Omental fat pad (tissue), 4 donors: ENCODE results near the gene TMEM107. TPM values are rescaled to one million over a fixed set of nuclear protein-coding genes. Genes with fewer than 3 reads are reported as not detected.

Source experiments
- ATAC-seq: fragments of 150-250 bp; one replicate; pipeline ENCODE4 v1.9.1; 2016; ENCODE audit warnings: mild to moderate bottlenecking, moderate library complexity; ENCODE audit not compliant: low FRiP score
- DNase-seq: peaks from one replicate; pipeline ENCODE4 v3.0.0-alpha.2; 2019; ENCODE audit warnings: low spot score
- CTCF ChIP-seq, 3 donors: fragments of 450-650 bp; IDR thresholded peaks; one replicate each; pipeline ENCODE4 v1.5.1; 2016 to 2017; ENCODE audit warnings: antibody characterized with exemption in 3 of 3, mild to moderate bottlenecking in 3 of 3, moderate library complexity in 2 of 3
- total RNA-seq, 4 donors: library from RNA; depleted of rRNA; stranded (reverse); fragments of >200 nt; gene quantifications; one replicate each; pipeline ENCODE4 v1.1.0, GENCODE V29; 2016

TMEM107 gene
- total RNA-seq, 4 donors from 2014 or later: 10.9 to 78.4 (median 34.1) TPM

GRCh38 chr17:8154608-8155155, 21.5 kb downstream of the TMEM107 start:
- DNase-seq (no peak), ATAC-seq (no peak)
- no peak for TF ChIP-seq CTCF (IDR thresholded peaks at IDR 0.05)

GRCh38 chr17:8153957-8154607, 22.1 kb downstream of the TMEM107 start:
- no peak for TF ChIP-seq CTCF (IDR thresholded peaks at IDR 0.05)
- peak; percentile 60 for ATAC-seq

GRCh38 chr17:8153525-8153956, 22.6 kb downstream of the TMEM107 start:
- DNase-seq: peak; percentile 69
- ATAC-seq: peak; percentile 8
- no peak for TF ChIP-seq CTCF (IDR thresholded peaks at IDR 0.05)

More at GRCh38 chr17:8153957-8154607, 22.1 kb downstream of the TMEM107 start:
- peak; percentile 98 for DNase-seq

GRCh38 chr17:8153031-8153451, 23.1 kb downstream of the TMEM107 start:
- no peak for TF ChIP-seq CTCF (IDR thresholded peaks at IDR 0.05)
- no peak for DNase-seq

GRCh38 chr17:8152112-8152775, 23.9 kb downstream of the TMEM107 start, which contains the start of gene PER1:
Gene PER1, minus strand, starts transcription at chr17:8152404. Its CDS starts 1,698 bp downstream, at chr17:8150706.
- TF ChIP-seq CTCF (IDR thresholded peaks at IDR 0.05): no peak
- DNase-seq (peak; percentile 89), ATAC-seq (peak; percentile 48)

More at GRCh38 chr17:8153031-8153451, 23.1 kb downstream of the TMEM107 start:
- no peak for ATAC-seq

- no peak for DNase-seq
- no peak for TF ChIP-seq CTCF (IDR thresholded peaks at IDR 0.05)
- ATAC-seq: no peak
These were observed 24.5 kb downstream of the TMEM107 start for GRCh38 chr17:8151641-8152111.
